ENCODE data around the gene LIMA1.
"Not testable (repeated sequence)": the region's sequence is repeated elsewhere in the genome, so short reads cannot be mapped to it uniquely, and the experiment has no call there.

Gene LIMA1

GRCh38 chr12:50248411-50248810, 34.9 kb downstream of the LIMA1 start:
- no peak for DNase-seq (ENCODE audit: low read depth in 2 of 2)

GRCh38 chr12:50247665-50248064, 35.7 kb downstream of the LIMA1 start:
- DNase-seq (ENCODE audit: low read depth in 2 of 2): not testable (repeated sequence)

- peak; percentile 91 to 93 for DNase-seq (ENCODE audit: low read depth in 2 of 2)
These were observed 36.3 kb downstream of the LIMA1 start for GRCh38 chr12:50246873-50247612.

GRCh38 chr12:50246197-50246865, 37.0 kb downstream of the LIMA1 start:
- no peak for DNase-seq (ENCODE audit: low read depth in 2 of 2)

GRCh38 chr12:50243507-50243906, 39.8 kb downstream of the LIMA1 start:
- DNase-seq (ENCODE audit: low read depth in 2 of 2): no peak

GRCh38 chr12:50242751-50243191, 40.5 kb downstream of the LIMA1 start:
- DNase-seq (ENCODE audit: low read depth in 2 of 2): peak; percentile 69 to 74

- DNase-seq (ENCODE audit: low read depth in 2 of 2): no peak
These were observed 42.1 kb downstream of the LIMA1 start for GRCh38 chr12:50241178-50241577.

- no peak for DNase-seq (ENCODE audit: low read depth in 2 of 2)
These were observed 42.6 kb downstream of the LIMA1 start for GRCh38 chr12:50240792-50241114.

GRCh38 chr12:50240096-50240791, 43.1 kb downstream of the LIMA1 start:
- DNase-seq (ENCODE audit: low read depth in 2 of 2): no peak

- no peak for DNase-seq (ENCODE audit: low read depth in 2 of 2)
These were observed 43.9 kb downstream of the LIMA1 start for GRCh38 chr12:50239355-50239891.

- DNase-seq (ENCODE audit: low read depth in 2 of 2): no peak
These were observed 49.0 kb downstream of the LIMA1 start for GRCh38 chr12:50234347-50234746.

- DNase-seq (ENCODE audit: low read depth in 2 of 2): no peak
These were observed 50.5 kb downstream of the LIMA1 start for GRCh38 chr12:50232771-50233209.

GRCh38 chr12:50232206-50232605, 51.1 kb downstream of the LIMA1 start:
- no peak for DNase-seq (ENCODE audit: low read depth in 2 of 2)

- no peak for DNase-seq (ENCODE audit: low read depth in 2 of 2)
These were observed 52.0 kb downstream of the LIMA1 start for GRCh38 chr12:50231346-50231745.

- DNase-seq (ENCODE audit: low read depth in 2 of 2): no peak
These were observed 53.1 kb downstream of the LIMA1 start for GRCh38 chr12:50230217-50230616.

GRCh38 chr12:50224026-50224692, 59.2 kb downstream of the LIMA1 start:
- no peak for DNase-seq (ENCODE audit: low read depth in 2 of 2)

GRCh38 chr12:50222275-50222783, 61.0 kb downstream of the LIMA1 start:
- peak; percentile 89 to 91 for DNase-seq (ENCODE audit: low read depth in 2 of 2)

GRCh38 chr12:50221228-50222008, 61.9 kb downstream of the LIMA1 start:
- DNase-seq (ENCODE audit: low read depth in 2 of 2): peak; percentile 96

GRCh38 chr12:50220363-50220995, 62.8 kb downstream of the LIMA1 start:
- no peak for DNase-seq (ENCODE audit: low read depth in 2 of 2)

- DNase-seq (ENCODE audit: low read depth in 2 of 2): no peak
These were observed 63.8 kb downstream of the LIMA1 start for GRCh38 chr12:50219544-50219943.
